HG02884 (cell line): ENCODE data around the gene AOAH.
"Not testable (repeated sequence)": the region's sequence is repeated elsewhere in the genome, so short reads cannot be mapped to it uniquely, and the experiment has no call there.

Experiments
- ATAC-seq: cut with Tn5 transposase; IDR thresholded peaks from one replicate; pipeline ENCODE4 v1.9.1; 2021; ENCODE audit warnings: mild to moderate bottlenecking, moderate library complexity; ENCODE audit not compliant: unreplicated experiment

Gene AOAH

DNA sequence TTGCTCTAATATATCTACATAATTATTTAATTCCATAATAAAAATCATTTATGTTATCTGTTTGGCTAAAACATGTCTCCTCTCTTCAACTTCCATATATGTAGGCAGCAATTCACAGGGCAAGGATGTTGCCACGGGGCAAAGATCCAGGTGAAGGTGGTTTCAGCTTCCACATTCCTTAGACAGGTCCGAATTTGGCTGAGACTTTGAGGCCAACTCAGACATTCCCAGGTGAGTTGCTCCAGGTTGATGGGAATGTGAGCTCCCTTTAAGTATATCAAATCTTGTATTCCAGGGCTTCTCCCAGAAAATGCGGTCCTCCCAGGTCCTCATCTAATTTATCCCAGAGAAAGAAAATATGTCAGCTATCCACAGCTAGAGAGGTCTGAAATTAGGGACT, 15.1 kb upstream of the AOAH start:
- no peak for ATAC-seq

- ATAC-seq = peak; percentile 94
Observed at GRCh38 chr7:36736899-36737211, 12.6 kb upstream of the AOAH start.

GRCh38 chr7:36736090-36736898, 12.0 kb upstream of the AOAH start:
- no peak for ATAC-seq

- no peak for ATAC-seq
Observed at GRCh38 chr7:36735172-36735571, 10.9 kb upstream of the AOAH start.

GRCh38 chr7:36734731-36735130, 10.4 kb upstream of the AOAH start:
- no peak for ATAC-seq

DNA sequence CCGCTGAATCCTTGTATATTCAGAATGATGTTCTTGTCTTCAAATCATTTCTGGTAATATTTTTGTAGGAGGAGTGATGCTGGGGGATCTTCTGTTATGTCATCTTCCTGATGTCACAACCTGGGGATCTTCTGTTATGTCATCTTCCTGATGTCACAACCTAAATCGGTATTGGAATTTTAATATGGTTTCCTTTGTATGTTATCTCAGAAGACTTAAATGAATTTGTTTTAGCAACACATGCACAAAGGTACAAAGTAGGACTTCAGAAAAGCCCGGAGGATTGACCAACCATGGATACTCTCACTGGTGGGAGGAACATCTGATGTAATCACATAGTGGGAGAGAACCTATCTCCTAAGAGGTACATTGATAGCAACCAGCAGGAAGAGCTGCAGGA, 9.1 kb upstream of the AOAH start:
- ATAC-seq = no peak

DNA sequence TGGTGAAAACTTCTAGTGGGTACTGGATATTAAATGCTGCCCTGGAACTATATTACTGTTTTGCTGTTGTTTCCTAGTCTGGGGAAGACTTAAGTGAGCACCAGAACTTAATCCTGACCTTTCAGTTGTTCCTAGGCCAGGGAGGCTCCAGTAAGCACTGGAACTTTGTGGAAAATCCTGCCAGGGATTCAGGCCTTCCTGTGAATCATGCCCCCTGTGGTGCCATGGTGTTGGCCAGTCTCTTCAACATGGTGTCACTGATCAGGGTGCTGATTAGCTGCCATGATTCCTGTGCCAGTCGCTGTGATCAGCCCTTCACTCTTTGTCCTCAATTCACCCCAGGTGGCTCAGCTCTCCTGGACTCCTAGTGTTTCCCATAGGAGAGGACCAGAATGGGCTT, 8.5 kb upstream of the AOAH start:
- no peak for ATAC-seq

DNA sequence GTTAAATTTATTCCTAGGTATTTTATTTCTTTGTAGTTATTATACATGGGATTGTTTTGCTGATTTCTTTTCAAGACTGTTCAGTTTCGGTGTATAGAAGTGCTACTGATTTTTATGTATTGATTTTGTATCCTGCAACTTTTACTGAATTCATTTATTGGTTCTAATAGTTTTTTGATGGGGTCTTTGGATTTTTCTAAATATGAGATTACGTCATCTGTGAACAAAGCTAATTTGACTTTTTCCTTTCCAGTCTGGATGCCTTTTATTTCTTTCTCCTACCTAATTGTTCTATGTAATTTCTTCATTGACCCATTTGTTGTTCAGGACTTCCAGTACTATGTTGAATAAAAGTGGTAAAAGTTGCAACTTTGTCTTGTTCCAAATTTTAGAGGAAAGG, 5.8 kb upstream of the AOAH start:
- no peak for ATAC-seq

DNA sequence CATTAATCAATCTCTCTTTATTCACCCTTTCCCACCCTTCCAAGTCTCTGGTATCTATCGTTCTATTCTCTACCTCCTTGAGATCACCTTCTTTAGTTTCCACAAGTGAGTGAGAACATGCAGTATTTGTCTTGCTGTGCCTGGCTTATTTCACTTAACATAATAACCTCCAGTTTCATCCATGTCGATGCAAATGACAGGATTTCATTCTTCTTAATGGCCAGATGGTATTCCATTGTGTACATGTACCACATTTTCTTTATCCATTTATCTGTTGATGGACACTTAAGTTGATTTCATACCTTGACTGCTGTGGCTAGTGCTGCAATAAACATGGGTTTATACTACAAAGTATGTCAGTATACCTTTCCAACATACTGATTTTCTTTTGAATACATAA, 3.8 kb upstream of the AOAH start:
- no peak for ATAC-seq

- no peak for ATAC-seq
Observed at GRCh38 chr7:36726806-36727503, 2.7 kb upstream of the AOAH start.

DNA sequence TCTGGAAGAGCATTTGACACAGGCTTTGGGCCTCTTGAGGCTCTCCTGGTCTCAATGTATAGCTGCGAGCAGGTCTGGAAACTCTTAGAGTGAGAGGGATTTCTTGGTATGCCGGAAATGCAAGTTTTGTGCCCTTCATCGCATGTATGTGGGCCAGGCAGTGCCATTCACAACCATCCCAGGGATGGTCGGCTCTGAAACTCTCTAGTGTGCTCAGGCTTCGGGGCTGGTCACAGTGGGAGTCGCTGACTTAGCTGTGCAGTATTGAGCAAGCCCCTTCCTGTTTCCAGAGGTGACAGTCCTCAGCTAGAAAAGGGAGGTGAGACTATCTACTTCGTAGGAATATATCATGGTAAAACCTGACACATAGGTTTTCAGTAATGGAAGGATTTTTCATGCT, 2.0 kb upstream of the AOAH start:
- ATAC-seq = no peak

GRCh38 chr7:36724996-36725395, 702 bp upstream of the AOAH start:
- ATAC-seq = no peak

GRCh38 chr7:36723291-36723690, 1.0 kb downstream of the AOAH start:
- no peak for ATAC-seq

DNA sequence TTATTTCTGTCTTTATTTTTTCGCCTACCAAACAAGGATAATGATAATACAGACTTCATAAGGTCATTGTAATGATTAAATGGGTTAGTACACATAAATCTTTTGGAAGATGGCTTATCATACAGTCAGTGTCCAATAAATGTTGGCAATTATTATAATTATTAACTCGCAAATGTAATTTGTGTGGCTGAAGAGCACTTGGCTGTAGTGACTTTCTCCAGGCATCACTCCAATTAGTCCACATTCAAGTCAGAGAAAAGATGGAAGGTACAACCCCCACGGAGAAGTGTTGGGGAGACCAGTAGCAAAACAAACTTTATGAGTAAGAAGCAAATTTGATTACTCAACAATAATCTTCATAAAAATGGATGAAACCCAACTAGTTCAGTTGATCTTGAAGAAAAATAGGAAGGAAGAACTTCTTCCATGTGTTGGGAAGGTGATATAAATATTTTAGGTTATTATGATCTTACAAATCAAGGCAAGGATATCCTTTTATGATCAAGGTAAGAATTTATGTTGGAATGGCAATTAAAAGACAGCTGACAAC, 5.1 kb downstream of the AOAH start:
- ATAC-seq = no peak

GRCh38 chr7:36717586-36717985, 6.7 kb downstream of the AOAH start:
- no peak for ATAC-seq

- not testable (repeated sequence) for ATAC-seq
Observed at GRCh38 chr7:36716802-36717201, 7.5 kb downstream of the AOAH start.

- ATAC-seq = no peak
Observed at GRCh38 chr7:36712015-36712414, 12.3 kb downstream of the AOAH start.

DNA sequence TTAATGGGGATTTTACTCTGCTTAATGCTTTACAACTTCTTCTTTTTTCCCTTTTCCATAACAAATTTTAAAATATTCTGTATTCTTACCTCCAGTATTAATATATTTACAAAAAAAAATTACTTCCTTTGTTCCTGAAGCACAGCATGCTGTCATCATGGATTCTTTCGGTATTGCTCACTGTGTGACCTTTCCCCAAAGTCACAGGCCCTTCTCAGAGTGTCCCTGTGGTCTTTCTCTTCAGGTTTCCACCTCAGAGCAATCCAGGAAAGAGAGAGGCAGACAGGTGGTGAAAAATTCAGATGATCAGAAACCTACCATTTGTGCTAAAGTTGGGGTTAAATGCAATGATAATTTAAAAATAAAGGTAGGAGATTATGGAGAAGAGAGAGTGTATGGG, 13.0 kb downstream of the AOAH start:
- ATAC-seq = no peak

DNA sequence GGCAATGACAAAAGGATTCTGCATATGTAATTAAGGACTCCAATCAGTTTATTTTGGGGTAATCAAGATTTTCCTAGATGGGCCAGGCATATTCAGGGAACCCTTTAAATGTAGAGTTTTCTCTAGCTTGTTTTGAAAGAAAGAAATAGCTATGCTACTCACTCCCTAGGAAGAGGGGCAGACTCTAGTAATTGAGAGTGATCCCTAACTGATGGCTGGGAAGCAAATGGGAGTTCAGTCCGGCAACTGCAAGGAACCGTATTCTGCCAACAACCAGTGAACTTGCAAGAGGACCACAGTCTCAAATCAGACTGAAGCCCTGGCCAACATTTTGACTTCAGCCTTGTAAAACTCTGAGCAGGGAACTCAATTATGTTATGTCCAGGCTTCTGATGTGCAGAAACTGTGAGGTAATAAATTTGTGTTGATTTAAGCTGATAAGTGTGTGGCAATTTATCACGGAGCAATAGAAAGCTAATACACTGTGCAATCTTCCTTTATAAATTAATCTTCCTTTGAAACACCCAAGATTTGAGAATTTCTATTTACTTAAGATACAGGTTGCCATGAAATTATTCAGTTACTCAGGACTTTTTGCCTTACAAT, 14.0 kb downstream of the AOAH start:
- ATAC-seq = no peak

- ATAC-seq = no peak
Observed at GRCh38 chr7:36708767-36709166, 15.5 kb downstream of the AOAH start.

DNA sequence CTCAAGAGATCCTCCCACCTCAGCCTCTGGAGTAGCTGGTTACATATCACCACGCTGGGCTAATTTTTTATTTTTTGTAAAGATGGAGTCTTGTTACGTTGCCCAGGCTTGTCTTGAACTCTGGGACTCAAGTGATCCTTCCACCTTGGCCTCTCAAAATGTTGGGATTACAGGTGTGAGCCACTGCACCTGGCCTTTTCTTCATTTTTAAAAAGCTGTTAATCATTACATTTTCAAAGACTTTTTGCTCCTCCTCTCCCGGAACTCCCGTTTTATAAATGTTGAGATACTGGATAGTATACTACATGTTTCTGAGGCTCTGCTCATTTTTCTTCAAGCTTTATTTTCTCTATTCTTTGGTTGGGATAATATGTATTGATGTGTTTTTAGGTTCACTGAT, 16.4 kb downstream of the AOAH start:
- no peak for ATAC-seq

- no peak for ATAC-seq
Observed at GRCh38 chr7:36707465-36707864, 16.8 kb downstream of the AOAH start.
